ENCODE data around the gene JMJD4.
"Not testable (repeated sequence)": the region's sequence is repeated elsewhere in the genome, so short reads cannot be mapped to it uniquely, and the experiment has no call there.

Gene JMJD4

DNA sequence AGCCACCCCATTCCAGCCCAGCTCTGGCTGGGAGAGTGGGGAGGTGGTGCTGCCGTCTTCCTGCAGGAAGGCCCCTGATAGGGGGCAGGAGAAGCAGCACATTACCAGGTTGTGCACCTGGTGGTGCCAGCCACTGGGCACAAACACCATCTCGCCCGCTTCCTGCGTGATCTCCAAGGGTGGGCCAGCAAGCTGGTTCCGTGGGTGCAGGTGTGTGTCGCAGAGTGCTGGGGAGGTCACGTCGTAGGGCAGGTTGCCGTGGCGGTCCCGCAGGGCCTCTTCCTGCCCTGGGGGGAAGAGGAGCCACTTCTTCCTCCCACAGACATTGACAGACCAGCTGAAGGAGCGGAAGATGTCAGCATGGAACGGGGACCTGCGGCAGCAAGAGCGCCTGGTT is 1.8 kb downstream of the JMJD4 start:
- no peak for DNase-seq (ENCODE audit: low read depth, low spot score)

DNA sequence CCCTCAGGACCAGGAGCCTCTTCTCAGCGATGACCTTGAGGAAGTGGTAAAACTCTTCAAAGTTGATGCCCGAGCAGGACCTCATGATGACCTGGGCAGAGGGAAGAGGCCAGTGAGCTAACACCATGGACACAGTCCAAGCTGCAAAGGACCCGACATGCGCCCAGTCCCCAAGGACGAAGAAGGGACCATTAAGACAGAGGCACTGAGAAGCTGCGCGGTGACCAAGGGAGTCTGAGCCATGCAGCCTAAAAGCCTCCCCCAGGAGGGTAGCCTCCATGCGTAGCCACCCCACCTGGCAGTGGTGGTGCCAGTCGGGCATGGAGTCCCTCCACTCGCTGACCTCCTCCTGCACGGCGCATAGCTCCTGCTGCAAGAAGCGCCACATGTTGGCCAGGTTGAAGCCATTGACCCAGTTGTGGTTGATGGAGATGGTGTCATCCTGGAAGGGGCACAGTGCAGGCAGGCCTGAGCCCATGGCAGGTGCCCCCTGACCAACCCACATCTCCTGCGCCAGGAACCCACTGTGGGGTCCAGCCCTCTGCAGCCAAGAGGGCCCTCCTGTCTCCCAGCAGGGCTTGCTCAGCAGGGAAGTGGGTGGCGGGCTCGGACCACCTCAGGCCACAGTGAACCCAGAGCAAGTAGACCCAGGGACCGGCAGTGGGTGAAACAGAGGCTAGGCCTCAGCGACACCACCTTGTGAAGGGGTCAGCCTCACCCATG is 2.4 kb downstream of the JMJD4 start:
- no peak for DNase-seq (ENCODE audit: low read depth, low spot score)

DNA sequence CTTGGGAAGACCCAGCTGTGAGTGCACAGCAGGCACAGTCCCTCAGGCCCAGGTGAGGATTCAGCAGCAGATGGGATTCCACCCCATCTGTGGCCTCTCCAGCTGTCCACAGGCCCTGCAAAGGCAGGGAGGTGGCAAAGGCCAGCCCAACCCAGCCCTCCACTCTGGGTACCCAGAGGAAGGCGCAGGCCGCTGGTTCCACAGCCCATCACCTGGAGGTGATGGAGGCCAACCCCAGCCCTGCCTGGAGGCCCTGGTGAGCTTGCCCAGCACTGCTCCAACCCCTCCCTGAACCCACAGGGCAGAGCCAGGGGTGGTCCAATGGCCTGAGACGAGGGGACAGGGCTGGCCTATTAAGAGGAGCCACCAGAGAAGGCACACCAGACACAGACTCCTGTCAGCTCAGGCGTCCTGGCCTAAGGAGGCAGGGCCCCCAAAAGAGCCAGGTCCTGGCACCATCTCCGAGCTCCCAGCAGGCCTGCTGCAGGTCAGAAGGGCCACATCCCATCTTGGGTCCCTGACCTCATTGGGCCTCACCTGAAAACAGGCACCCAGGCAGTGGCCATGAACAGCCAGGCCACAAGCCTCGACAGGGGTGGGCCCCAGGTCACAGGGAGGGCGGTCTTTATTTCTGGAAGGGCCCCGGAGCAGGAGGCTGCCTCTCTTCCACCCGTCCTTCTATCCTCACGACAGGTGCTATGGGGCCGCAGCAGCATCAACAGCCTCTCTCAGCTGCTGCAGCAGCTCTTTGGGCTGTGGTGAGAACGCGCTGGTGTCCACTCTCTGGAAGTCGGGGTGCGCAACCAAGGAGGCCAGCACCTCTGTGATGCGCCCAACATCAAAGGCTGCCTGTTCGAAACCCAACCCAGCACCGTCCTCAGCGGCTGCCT is 3.2 kb downstream of the JMJD4 start:
- no peak for DNase-seq (ENCODE audit: low read depth, low spot score)

DNA sequence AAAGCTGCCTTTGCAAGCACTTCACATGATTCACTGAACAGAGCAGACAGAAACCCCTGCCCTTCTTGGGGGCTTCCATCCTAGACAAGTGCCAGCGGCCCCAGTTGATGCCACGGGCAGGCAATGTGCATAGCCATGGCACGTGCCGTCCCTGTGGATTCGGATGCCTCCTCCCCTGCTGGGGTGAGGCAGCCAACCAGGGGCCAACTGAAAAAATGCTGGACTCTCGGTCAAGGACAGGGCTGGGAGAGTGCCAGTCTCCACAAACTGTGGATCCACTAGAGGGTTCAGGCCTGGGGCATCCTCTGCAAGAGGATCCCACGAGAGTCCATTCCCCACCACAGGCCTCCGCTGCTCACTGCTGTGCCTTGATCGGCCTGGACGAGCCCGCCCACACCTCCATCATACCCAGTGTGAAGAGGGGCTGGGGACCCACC is 3.8 kb downstream of the JMJD4 start:
- DNase-seq (ENCODE audit: low read depth, low spot score), result no peak

DNA sequence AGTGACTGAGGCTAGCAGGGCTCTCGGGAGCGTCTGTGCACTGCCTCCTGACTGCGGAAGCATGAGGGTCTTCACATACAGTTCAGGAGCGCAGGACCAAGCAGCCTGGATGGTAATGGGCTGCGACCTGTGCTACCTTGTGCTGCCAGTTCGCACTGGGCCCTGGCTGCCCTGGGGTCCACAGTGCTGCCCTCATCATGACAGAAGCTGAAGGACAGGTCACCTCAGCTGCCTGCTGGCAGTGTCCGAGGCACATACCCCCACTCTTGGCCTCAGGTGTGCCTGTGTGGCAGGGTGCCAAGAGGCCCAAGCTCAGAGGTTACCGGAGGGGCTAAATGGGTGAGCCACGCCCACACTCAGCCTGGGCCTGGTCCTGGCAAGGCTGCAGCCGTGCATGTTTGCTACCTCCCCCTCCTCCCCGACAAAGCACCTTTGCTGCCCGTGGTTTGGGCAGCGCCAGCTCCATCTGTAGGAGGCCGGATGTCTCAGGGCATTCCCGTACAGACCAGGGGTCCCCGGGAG is 4.4 kb downstream of the JMJD4 start:
- no peak for DNase-seq (ENCODE audit: low read depth, low spot score)

DNA sequence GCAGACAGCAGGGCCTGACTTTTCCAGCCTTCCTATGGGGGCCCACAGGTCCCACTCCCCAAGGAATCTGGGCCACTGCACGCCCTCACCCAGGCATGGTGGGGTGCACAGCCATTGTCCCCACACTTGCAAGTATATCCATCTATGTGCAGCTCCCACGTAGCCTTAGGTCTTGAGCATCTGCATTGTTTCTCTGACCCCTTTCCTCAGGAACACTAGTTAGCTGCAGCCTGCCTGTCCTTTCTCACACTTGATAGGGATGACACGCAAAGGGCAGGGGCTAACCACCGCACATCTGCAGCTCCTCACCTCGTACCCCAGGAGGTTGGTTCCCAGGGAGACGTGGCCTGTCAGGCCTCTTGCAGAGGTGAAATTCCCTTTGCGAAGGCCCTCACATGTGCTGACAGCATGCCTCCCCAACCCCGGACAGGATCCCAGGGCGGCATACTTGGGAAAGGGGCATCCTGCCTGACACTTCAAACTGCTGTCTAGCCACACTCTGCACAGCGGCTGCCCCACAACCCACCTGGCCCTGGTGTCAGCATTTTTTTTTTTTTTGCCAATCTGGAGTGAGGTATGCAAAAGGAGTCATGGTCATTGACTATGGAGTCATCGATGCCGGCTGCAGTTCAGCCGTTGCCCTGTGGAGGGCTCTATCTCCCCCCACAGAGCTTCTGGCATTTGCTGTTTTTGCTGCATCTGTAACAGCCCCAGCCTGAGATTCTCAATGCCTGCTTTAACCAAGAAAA is 5.0 kb downstream of the JMJD4 start:
- DNase-seq (ENCODE audit: low read depth, low spot score), result no peak

DNA sequence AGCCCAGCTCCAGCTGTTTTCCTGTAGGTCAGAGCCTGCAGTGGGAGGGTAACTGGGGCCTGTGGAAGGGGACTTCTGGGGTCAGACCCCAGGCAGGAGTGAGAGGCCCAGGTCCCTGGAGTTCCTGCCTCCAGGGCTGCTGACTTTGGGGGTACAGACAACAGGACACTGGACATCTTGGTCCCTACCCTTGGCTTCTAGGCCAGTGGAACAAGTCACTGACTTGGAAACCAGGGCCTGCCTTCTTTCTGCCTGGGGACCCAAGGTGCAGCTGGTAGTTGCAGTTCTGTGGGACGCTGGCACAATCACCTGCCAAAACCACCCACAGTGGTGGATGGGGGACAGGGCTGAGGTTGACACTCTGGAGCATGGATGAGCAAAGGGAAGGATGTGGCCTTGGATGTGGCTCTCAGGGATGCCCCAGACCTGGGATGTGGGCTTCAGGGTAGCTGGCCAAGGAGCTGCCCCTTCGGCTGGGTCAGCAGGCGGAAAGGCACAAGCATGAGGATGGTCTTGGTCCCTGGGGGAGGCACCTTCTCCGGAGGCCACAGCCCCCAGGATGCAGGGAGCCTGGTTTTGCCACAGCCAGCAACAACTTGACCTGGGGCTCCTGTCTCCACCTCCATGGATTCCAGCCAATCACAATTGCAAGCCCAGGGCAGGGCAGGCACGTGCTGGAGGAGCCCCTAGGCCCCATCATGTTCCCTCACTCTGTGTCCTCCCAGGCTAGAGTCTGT is 5.8 kb downstream of the JMJD4 start:
- no peak for DNase-seq (ENCODE audit: low read depth, low spot score)

DNA sequence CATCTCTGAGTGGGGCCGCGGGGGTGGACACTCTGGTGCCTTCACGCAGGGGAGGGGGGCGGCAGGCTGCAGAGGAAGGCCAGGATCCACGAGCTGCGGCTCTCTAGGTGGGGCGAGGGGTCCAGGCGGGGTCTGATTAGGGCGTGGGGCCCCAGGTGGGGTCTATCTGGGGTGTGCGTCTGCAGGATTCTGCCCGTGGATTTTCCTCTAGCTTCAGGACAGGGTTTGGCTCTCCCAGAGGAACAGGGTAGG is 6.3 kb downstream of the JMJD4 start:
- no peak for DNase-seq (ENCODE audit: low read depth, low spot score)

DNA sequence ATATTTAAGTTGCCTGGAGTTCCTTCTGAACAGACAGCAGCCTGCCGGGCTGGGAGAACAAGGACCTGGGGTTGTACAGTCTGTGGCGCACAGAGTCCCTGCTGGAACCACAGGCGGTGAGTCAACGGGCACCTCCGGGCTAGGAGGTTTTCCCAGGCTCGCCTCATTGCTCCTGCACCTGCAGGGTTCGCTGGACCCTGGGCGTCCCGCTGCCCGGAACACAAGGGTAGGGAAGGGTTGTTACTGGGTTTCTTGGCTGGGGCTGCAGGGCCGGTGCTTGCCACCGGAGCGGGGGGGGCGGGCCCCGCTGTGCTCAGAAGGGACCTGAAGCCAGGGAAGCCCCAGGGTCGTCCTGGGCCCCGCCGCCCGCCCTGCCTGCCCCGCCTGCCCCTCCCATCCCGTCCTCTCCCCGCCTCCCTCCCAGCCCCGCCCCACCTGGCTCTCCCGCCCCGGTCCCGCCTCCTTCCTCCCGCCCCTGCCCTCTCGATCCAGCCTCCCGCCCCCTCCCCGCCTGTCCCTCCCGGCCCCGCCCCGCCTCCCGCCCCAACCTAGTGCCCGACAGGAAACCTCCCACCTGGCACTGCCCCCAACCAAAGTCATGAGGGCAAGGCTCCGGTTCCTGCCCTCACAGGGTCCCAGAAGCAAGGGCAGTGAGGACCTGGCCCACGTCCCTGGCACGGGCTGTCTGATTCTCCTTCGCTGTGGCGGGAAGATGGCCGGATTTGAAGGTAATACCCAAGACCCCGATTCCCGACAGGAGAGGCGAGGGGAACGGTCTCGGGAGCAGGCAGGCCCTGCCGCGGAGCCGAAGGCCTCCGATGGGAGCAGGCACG is 6.8 kb downstream of the JMJD4 start:
- no peak for DNase-seq (ENCODE audit: low read depth, low spot score)

DNA sequence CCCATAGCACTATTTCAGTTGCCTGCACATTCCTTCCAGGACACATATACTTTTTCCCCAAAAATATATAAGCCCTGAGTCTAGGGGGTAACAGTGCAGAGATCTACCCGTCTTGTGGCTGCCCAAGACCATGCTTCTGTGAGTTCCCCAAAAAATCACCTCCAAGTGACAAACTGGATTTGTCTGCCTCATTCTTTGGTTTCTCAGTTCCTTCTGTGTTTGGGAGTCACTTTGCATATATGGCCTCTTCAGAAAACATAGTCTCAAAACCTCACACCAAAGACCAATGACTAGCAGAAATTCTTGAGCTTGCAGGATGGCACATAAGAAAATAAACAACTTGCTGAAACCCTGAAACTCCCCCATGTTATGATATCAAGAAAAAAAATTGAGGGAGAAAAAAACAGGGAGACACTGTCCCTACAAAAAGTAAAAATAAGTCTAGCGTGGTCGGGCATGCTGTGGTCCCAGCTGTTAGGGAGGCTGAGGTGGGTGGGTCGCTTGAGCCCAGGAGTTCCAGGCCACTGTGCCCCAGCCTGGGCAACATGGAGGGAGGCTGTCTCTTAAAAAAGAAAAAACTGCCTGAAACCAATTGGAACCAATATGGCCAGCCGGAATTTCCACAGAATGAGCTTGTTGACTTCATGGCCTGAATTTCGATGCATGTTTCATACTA is 8.0 kb downstream of the JMJD4 start:
- DNase-seq (ENCODE audit: low read depth, low spot score), result no peak

DNA sequence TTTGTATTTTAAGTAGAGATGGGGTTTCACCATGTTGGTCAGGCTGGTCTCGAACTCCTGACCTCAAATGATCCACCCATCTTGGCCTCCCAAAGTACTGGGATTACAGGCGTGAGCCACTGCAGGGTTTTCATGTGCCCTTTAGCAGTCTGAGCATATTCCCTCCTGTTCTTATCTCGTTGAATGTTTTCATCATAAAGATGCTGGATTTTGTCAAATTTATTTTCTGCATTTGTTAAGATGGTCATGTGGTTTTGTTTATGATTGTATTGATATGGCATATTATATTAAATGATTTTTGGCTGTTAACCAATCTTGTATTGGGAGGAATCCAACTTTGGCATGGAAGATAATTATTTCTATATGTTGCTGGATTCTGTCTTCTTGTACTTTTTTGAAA is 8.8 kb downstream of the JMJD4 start:
- DNase-seq (ENCODE audit: low read depth, low spot score), result no peak

DNA sequence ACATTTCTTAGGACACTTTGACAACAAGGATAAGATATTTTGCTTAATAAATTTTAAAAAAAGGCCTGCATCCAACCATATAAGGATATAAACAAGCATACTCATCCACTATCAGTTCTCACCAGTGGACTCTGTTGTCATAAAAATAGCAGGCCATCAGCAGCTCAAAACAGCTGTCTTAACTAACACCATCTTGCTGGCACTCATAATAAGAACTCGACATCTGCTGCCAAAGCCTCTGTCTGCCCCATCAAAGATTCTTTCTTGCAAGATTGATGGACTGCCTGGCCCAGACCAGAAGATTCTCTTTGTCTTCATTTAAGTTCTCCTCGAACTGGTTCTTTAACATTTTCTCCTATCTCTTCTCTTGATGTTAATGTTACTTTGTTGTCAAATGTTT is 10.1 kb downstream of the JMJD4 start:
- no peak for DNase-seq (ENCODE audit: low read depth, low spot score)

DNA sequence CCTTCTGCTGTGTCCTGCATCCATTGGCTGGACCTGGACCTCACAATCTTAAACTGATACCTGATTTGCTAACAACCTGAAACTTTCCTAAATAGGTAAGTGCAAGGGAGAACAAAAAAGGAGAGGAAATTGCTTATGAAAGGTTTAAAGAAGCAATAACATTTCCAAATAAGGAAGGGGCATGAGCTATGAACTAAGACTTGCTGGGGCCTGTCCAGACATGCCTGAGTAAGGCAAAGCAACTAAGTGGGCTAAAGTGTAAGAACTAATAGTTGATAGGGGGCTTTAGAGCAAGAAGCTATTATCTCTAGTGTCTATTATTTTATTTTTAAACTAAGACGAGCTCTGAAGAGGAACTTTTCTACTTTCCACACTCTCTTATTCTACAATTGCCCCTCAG is 11.6 kb downstream of the JMJD4 start:
- no peak for DNase-seq (ENCODE audit: low read depth, low spot score)

DNA sequence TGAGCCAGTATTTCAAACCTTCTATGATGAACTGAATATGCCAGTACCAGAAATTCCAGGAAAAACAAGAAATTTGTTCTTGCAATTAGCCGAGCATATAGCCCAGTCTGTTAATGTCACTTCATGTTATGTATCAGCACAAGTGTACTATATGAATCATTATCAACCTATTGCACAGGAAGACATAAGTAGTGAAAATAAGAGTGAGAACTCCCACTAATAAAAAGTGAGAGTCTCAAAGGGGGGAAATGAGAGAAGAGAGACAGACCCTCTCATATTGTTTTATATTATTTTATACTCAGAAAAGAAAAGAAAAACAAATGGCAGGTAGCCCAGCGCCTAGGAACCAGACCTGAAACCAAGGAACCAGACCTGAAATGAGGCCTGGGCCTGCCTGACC is 16.2 kb downstream of the JMJD4 start:
- no peak for DNase-seq (ENCODE audit: low read depth, low spot score)

DNA sequence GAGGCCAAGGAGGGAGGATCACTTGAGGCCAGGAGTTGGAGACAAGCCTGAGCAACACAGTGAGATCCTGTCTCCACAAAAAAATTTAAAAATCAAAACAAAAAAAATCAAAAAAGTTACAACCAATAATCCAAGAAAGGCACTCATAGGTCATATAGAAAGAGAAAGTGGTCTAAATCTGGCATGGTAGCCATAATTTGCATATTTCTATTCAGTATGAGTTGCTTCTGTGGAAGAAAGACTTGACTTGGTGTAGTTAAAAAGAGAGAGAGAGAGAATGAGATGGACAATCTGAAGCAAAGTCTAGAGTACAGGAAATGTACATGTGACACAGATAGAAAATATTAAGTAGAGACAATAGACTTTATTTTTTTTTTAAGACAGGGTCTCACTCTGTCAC is 22.5 kb downstream of the JMJD4 start:
- DNase-seq (ENCODE audit: low read depth, low spot score), result no peak

DNA sequence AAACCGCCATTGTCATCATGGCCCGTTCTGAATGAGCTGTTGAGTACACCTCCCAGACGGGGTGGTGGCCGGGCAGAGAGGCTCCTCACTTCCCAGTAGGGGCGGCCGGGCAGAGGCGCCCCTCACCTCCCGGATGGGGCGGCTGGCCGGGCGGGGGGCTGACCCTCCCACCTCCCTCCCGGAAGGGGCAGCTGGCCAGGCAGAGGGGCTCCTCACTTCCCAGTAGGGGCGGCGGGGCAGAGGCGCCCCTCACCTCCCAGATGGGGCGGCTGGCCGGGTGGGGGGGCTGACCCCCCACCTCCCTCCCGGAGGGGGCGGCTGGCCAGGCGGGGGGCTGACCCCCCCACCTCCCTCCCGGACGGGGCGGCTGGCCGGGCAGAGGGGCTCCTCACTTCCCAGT is 24.6 kb downstream of the JMJD4 start:
- not testable (repeated sequence) for DNase-seq (ENCODE audit: low read depth, low spot score)

DNA sequence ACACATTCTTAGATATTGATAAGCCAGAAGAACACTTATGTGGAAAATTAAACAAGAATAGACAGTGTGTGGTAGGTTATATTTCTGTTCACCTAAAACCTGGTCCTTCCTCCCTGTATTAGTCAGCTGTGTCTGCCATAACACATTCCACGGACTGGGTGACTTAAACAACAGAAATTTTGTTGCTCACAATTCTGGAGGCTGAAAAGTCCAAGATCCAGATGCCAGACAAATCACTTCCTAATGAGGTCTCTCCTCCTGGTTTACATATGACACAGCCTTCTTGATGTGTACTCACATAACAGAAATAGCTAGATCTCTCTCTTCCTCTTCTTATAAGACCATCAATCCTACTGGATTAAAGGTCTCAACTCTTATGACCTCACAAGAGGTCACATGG is 25.7 kb downstream of the JMJD4 start:
- DNase-seq (ENCODE audit: low read depth, low spot score), result no peak

DNA sequence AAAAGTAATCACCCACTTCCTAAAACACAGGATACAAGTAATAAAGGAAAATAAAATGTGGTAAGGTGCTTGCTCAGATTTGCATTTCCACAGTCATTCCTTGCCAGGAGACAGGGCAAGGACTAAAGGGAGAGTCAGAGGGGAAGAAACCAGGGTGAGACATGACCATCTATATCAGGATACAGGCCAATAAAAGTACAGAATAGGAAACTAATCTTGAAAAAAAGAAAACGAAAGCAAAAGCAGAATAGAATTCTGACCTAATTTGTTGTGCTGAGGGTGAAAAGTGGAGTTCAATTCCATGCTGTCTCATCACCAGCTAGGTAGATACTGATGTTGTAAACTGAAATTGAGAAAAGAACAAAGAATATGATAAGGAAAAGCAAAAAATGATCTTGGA is 27.3 kb downstream of the JMJD4 start:
- no peak for DNase-seq (ENCODE audit: low read depth, low spot score)

DNA sequence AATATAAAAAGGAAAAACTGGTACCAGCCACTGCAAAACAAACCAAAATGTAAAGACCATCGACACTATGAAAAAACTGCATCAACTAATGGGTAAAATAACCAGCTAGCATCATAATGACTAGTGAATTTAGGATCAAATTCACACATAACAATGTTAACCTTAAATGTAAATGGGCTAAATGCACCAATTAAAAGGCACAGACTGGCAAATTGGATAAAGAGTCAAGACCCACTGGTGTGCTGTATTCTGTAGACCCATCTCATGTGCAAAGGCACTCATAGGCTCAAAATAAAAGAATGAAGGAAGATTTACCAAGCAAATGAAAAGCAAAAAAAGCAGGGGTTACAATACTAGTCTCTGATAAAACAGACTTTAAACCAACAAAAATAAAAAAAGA is 33.5 kb downstream of the JMJD4 start:
- DNase-seq (ENCODE audit: low read depth, low spot score), result not testable (repeated sequence)

DNA sequence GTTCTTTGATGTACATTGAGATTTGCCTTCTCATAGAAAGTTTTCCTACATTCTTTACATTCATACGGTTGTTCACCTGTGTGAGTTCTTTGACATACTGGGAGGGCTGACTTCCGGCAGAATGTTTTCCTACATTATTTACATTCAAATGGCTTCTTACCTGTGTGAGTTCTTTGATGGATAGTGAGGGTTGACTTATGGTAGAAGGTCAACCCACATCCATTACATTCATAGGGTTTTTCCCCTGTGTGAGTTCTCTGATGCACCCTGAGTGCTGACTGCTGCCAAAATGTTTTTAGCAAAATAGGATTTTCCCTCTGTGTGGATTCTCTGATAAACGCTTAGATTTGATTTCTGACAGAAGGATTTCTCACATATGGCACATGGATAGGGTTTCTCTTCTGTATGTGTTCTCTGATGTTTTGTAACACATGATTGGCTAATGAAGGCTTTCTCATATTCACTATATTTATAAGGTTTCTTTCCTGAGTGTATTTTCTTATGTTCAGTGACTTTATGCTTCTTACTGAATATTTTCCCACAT is 37.7 kb downstream of the JMJD4 start:
- DNase-seq (ENCODE audit: low read depth, low spot score), result no peak

All from activated naive CD8-positive, alpha-beta T cell treated with anti-CD3 and anti-CD28 coated beads, Interleukin-2, amount 50 U/mL, for 16 hours (primary cell).